Activated T-cell treated with anti-CD3 and anti-CD28 coated beads for 4 hours (primary cell): ENCODE measurements around the gene LCE3D.
"Not testable (repeated sequence)": the region's sequence is repeated elsewhere in the genome, so short reads cannot be mapped to it uniquely, and the experiment has no call there.

ENCODE experiments used
- DNase-seq: peaks from one replicate; pipeline ENCODE4 v3.0.0-alpha.2; 2020

Gene LCE3D

GRCh38 chr1:152580433-152580832, at the start of gene LCE3D:
TSS of gene LCE3D (minus strand) at chr1:152580516. CDS start at chr1:152579936, 580 bp downstream.
- DNase-seq = no peak

GRCh38 chr1:152626744-152627143, 46.4 kb upstream of the LCE3D start:
- DNase-seq = no peak

- DNase-seq = no peak
Measured at GRCh38 chr1:152623203-152623844, 43.0 kb upstream of the LCE3D start.

GRCh38 chr1:152622803-152623202, 42.5 kb upstream of the LCE3D start, which contains the start of gene LCE3A:
TSS of gene LCE3A (minus strand) at chr1:152623103. CDS start at chr1:152623103, 0 bp downstream.
- no peak for DNase-seq

GRCh38 chr1:152621993-152622392, 41.7 kb upstream of the LCE3D start:
- DNase-seq = no peak

- DNase-seq = no peak
Measured at GRCh38 chr1:152613511-152613910, 33.2 kb upstream of the LCE3D start, which contains the start of gene LCE3B. TSS of gene LCE3B (plus strand) at chr1:152613811. CDS start at chr1:152613811, 0 bp downstream.

GRCh38 chr1:152599934-152600333, 19.6 kb upstream of the LCE3D start, which contains the start of gene LCE3C:
TSS of gene LCE3C (plus strand) at chr1:152600234. CDS start at chr1:152600732, 498 bp downstream.
- DNase-seq = no peak

GRCh38 chr1:152596986-152597385, 16.7 kb upstream of the LCE3D start:
- DNase-seq = no peak

- no peak for DNase-seq
Measured at GRCh38 chr1:152585586-152585985, 5.3 kb upstream of the LCE3D start.

GRCh38 chr1:152582647-152583046, 2.3 kb upstream of the LCE3D start:
- no peak for DNase-seq

GRCh38 chr1:152579526-152579925, 790 bp downstream of the LCE3D start:
- DNase-seq = not testable (repeated sequence)

GRCh38 chr1:152577168-152577567, 3.1 kb downstream of the LCE3D start:
- DNase-seq = no peak

GRCh38 chr1:152566681-152567080, 13.6 kb downstream of the LCE3D start, which contains the start of gene LCE3E:
TSS of gene LCE3E (minus strand) at chr1:152566780. CDS start at chr1:152566208, 572 bp downstream.
- no peak for DNase-seq

GRCh38 chr1:152565535-152566215, 14.6 kb downstream of the LCE3D start:
- DNase-seq = no peak

GRCh38 chr1:152565115-152565514, 15.2 kb downstream of the LCE3D start:
- no peak for DNase-seq

- DNase-seq = not testable (repeated sequence)
Measured at GRCh38 chr1:152548358-152548757, 32.0 kb downstream of the LCE3D start.

- no peak for DNase-seq
Measured at GRCh38 chr1:152546704-152547103, 33.6 kb downstream of the LCE3D start.

GRCh38 chr1:152543820-152544219, 36.5 kb downstream of the LCE3D start:
- DNase-seq = no peak

GRCh38 chr1:152539901-152540300, 40.4 kb downstream of the LCE3D start:
- no peak for DNase-seq

- DNase-seq = no peak
Measured at GRCh38 chr1:152537496-152537895, 42.8 kb downstream of the LCE3D start.

GRCh38 chr1:152535774-152536173, 44.5 kb downstream of the LCE3D start:
- DNase-seq = no peak

GRCh38 chr1:152533327-152533938, 46.9 kb downstream of the LCE3D start:
- DNase-seq = no peak
